HG02588 (cell line): ENCODE data around the gene PRCD.
"Not testable (repeated sequence)": the region's sequence is repeated elsewhere in the genome, so short reads cannot be mapped to it uniquely, and the experiment has no call there.

Experiments
- ATAC-seq: cut with Tn5 transposase; IDR thresholded peaks from one replicate; pipeline ENCODE4 v1.9.1; 2021; ENCODE audit warnings: mild to moderate bottlenecking, moderate library complexity; ENCODE audit not compliant: unreplicated experiment

The PRCD gene

DNA sequence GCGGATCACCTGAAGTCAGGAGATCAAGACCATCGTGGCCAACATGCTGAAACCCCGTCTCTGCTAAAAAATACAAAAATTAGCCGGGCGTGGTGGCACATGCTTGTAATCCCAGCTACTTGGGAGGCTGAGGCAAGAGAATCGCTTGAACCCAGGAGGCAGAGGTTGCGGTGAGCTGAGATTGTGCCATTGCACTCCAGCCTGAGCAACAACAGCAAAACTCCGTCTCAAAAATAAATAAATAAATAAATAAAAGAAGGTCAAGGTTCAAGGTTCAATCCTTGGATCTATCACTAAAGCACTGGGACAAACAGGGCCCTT is 14.4 kb upstream of the PRCD start:
- ATAC-seq: not testable (repeated sequence)

GRCh38 chr17:76527016-76527415 is 12.8 kb upstream of the PRCD start:
- ATAC-seq: not testable (repeated sequence)

DNA sequence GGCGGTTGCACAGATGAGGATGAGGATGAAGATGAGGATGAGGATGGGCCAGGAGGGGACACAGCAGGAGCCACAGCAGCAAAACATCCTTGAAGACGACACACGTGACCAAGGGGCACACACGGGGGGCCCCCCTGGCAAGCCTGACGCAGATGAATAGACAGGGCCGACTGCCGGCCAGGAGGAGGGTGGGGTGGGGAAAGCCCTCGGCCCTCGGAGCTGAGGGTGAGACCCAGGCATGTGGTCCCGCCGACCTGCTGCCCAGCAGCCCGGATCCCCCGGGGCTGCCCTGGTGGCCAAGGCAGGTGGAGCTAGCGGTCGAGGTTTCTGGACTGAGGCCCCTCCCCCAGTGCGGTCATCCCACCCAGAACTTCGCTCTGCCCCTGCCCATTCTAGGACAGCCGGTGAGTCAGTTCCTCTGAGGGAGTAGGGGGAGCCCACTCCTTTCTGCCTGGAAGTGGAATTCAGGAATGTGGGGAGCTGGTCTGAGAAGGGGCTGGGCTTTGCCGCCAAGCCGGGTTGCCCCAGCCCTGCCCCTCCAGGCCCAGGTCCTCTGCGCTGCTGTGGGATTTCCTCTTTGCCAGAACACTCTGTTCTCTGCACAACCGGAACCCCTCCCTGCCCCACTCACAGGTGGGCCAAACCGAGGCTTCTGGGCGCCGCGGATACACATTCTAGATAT is 12.3 kb upstream of the PRCD start:
- ATAC-seq: peak; percentile 37

DNA sequence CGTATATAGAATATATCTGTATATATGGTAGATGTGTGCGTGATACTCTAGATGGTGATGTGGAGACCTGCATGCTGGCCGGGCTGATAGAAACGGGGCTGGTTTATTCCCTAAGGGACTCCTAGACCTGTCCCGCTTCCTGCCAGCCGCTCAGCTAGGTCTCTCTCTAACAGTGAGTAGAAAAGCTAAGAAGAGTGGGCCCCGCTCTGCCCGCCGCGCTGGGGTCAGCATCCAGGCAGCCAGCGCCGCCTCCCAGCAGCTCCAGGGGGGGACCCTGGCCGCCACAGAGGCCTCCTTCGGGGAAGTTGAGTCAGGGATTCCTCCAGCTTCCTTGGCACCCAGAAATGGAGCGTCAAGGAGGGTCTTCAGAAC is 11.7 kb upstream of the PRCD start:
- ATAC-seq: peak; percentile 43

GRCh38 chr17:76528528-76529223 is 11.2 kb upstream of the PRCD start:
- ATAC-seq: no peak

DNA sequence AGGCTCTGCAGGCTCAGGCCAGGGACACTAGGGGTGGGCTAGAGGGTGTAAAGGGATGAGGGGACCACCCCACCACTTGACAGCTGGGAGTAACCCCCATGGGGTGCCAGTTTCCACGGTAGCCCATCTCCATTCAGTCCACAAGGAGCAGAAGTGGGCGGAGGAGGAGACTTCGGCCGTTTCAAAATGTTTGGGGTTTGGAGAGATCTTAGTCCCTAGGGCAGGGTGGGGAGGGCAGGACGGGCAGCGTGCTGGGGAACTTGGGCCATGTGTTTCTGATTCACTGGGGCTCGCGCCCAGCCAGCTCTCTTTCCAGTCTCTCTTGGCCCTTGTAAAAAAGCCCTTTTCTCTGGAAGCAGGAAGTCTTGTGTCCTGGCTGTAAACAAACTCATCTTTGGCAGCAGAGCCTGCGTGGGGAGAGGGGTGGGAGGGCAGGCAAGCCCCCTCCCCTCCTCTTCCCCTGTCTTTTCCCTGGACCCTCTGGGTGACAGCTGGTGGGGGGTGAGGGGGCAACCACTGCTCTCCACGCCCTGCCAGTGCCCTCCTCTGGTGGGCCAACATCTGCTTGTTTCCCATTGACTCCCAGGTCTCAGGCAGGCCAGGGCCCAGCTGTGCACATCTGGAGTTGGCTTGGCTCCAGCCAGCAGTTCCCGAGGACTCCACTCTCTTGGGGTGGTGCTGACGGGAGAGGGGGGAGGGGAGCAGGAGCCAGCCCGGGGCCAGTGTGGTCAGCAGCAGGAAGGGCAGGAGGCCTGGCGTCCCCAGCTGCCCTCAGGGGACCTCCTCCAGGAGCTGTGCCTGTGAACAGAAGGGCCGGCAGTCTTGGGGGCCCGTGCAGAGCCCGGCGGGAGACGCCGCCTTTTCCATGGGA is 10.4 kb upstream of the PRCD start:
- no peak for ATAC-seq

DNA sequence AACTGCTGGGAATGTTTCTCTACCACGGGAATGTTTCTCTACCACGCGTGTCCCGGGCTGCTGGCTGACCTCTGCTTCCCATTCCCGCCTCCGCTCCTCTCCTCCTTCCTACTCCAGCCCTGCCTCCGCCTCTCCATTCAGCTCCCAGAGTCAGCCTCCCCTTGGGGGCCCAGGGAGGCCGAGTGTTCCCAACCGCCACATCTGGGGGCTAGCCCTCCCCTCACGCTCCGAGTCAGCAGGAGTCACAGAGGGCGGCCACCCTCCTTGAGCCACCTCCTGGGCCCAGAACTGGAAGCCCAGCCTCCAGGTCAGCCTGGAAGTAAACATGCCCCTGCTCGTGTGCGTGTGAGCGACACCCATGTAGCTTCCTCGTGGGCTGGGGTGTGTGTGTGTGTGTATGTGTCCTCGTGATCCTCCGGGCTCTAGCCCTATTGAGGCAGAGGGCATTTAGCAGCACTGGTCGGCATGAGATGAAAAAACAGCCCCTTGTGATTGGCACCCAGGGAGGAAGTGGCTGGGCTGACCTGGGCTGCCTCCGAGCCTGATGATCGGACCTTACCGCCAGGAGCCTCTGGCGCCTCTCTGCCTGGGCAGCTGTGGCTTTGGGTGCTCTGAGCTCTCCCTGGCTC is 9.6 kb upstream of the PRCD start:
- ATAC-seq: no peak

DNA sequence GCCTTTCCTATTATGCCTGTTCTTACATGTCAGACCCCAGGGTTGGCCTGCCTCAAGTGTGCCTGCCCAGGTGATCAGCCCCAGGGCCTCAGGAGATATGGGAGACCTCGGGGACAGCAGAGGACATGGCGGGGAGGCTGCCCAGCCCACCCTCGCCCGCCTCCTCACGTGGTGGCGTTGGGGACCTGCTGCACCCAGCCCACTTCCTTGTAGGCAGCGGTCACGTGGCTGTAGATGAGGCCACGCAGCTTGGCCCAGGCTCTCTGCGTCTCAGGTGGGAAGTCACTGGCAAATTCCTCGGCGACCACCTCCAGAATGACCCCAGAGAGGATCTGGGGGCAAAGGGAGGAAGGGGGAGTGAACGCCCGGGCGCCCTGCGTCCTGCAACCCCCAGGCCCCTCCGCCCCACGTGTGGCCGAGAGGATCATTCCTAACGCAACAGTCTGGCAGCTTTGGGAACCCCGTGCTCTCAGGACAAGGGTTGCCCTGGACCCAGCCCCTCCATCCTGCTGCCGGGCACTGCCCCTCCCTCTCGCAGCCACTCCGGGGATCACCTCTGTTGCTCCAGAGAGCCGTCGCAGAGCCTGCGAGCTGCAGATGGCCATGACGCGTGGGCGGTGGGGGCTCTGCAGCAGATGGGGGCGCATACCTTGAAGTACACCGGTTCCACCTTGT is 8.9 kb upstream of the PRCD start:
- ATAC-seq: no peak

DNA sequence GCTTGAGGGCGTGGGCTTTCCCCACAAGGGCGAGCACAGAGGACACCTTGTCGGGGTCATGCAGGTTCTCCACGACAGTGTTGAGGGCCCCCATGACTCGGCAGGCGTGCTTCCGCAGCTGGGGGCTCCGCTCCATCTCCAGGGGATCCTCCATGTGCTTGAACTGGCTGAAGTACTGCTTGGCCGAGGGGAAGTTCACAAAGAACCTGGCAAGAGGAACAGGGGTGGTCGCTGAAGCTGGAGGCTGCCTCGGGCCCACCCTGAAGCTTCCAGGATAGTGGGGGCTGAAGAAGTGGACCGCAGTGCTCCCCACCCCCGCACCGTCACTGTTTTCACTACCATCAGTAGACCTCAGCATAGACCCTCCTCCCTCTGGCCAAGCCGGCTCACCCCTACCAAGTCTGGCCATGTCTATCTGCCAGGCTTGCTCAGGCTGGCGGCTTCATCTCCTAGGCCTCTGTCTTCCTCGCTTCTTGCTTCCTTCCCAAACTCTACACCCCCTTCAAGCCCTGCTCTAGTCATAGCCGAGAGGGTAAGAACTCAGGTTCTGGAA is 8.3 kb upstream of the PRCD start:
- no peak for ATAC-seq

DNA sequence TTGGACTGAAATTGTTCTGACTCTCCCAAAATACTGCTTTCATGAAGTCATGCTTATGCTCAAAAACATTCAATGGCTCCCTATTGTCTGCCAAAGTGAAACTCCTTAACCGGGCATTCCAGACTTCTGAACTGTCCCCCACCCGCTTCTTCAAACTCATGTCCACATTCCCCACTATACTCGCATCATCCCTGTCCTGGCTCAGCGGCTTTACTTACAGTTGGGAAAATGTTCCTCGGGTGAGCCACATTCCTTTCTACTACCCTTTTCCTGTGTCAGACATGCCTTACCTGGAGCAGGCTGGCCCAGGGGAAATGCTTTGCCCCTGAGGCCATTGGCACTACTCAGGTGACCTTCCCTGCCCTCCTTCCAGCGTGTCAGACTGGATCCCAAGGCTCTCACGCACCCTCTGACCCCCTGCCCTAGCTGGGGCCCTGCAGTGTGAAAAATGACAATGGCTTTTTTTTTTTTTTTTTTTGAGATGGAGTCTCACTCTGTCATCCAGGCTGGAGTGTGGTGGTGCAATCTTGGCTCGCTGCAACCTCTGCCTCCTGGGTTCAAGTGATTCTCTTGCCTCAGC is 7.7 kb upstream of the PRCD start:
- ATAC-seq: no peak

GRCh38 chr17:76533640-76534359 is 6.0 kb upstream of the PRCD start:
- ATAC-seq: not testable (repeated sequence)

DNA sequence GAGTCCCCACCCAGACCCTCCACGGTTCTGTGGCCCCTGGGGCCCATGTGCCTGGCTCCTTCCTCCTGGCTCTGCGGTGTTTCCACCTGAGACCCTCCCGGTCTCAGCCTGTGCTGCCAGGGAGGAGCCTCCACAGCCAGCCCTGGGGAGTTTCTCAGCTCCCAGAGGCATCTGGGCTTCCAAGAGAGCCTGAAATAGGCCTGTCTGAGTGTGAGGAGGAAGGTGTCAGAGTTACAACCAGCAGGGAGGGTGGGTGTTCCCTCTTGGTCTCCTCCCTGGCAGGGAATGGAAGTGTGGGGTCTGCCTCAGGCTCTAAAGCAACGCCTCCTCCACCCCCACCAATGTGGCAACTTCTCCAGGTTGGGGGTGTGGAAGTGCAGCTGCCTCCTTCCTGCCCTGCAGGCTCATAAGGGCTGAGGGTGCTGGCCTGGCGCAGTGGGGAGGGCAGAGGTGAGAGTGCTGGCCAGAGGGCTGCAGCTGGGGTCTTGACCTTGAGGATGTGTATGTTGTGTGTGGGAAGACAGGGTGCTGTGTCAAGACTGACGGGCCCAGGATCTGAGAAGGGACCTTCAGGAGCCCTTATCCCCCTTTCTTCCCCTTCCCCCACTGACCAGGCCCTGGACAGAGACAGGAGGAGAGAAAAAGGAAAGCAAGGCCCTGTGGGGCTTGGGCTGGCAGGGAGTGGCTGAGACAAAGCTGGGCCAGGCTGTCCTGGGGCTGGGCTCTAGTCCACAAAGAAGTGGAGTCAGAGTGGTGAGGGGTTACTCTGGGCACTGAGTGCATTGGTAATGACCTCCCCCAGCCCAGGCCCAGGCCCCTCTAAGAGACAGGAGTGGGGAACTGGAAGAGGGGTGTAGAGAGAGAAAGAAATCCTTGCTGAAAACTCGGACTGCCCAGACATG is 4.8 kb upstream of the PRCD start:
- no peak for ATAC-seq

- no peak for ATAC-seq
These were observed 3.9 kb upstream of the PRCD start for GRCh38 chr17:76535788-76536510.

DNA sequence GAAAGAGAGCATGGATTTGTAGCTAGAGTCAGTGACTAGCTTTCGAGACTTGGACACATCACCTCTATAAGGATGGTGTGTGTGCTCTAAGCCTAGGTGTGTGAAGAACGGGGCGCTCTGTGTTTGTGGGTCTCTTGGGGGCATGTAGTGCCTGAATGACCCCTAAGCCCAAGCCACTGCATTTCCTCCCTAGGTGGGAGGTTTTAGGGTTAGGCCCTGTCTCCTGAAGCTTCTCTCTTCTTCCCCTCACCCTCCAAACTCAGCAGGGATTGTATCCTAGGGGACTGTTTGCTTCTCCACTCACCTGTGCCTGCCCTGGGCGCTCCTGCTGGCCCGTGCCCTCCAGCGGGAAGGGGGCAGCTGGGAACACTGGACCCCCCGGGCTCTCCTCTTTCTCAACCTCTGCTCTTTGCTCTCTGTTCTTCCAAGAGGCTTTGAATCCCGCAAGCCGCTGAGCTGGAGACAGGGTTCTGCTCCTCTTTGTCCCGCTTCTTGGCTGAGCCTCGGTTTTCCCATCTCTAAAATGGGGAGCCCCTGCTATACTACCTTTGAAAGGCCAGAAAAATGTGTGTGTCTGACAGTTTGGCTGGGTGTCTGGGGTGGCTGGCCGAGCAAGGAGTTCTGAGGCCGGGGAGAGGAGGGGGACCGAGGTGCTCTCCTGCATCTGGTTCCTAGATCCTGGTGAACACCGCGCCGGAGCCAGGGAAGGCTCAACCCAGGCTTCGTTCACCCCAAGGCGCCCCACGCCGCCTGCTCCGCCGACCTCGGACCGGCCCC is 3.1 kb upstream of the PRCD start:
- ATAC-seq: no peak

- ATAC-seq: no peak
These were observed 2.6 kb upstream of the PRCD start for GRCh38 chr17:76537288-76537577.

GRCh38 chr17:76537578-76538280 is 2.1 kb upstream of the PRCD start, which contains the start of gene CYGB:
Gene CYGB, minus strand, starts transcription at chr17:76537709. Its CDS starts 167 bp downstream, at chr17:76537542.
- no peak for ATAC-seq
